Left lobe of liver (tissue), 2 donors: ENCODE data around the gene SOX6. TPM values are rescaled to one million over a fixed set of nuclear protein-coding genes. Genes with fewer than 3 reads are reported as not detected.
A peak's percentile ranks its signal among the peaks of the same experiment; 100 is the strongest.

ENCODE experiments used
- ATAC-seq: fragments of 200-7000 bp; cut with Tn5 transposase; one replicate; pipeline ENCODE4 v1.9.1; 2020; ENCODE audit warnings: mild to moderate bottlenecking, moderate library complexity
- DNase-seq: peaks from one replicate; pipeline ENCODE4 v3.0.0-alpha.2; 2020; ENCODE audit warnings: low spot score
- total RNA-seq: library from RNA; stranded (reverse); gene quantifications from one replicate; pipeline ENCODE4 v1.2.1, GENCODE V29; 2021
- donor health status: DM: no; HTN: no; CAD: no; lungs with moderate emphysema.
- donor health status: DM: no; HTN: yes; CAD: no.

The SOX6 gene
- total RNA-seq, 1 donor from 2014 or later = 14.1 TPM

DNA sequence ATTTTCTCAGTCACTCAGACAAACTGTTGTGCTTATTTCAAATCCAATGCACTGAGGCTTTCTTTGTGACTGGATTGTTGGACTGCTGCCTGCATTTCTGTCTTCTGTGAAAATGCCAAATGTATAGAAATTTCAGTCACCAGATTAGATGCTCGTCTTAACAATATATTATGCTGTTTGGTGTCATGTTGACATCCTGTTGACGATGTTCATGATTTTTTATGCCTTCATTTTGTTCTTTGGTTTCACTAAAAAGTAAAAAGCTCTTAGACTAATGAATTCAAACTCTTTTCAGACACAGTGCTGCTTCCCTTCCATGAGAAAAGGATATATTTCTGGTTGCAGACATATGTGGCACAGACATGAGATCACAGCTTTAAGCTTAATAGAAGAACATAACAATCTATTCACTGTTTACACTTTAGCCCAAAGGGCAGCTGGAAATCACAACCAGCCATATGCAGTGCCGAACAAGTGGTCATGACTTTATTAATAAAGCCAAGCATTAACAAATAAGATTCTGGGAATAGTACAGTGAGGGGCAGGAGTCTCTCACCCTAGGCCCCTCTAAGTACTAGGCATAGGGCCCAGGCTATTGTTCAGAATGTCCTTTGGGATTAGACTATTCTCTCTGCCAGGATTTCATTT lies 9.4 kb upstream of the SOX6 start:
- ATAC-seq (no peak), DNase-seq (no peak)

DNA sequence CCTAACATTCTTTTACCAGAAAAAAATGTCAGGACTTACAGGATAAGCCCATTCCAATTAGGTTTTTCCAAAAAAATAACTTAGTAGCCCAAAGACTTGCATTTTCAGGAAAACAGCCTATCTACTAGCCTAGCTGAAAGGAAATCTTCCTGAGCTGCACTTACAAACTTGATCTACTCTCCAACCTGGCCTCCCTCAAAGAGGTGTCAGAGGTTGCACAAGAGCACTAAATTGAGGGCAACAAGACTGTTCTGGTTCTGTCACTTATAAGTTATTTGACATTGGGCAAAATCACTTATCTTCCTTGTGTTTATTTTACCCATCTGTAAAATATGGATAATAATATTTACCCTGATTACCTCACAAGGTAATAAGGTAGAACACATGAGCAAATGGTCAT lies 7.9 kb upstream of the SOX6 start:
- no peak for DNase-seq
- ATAC-seq = no peak

DNA sequence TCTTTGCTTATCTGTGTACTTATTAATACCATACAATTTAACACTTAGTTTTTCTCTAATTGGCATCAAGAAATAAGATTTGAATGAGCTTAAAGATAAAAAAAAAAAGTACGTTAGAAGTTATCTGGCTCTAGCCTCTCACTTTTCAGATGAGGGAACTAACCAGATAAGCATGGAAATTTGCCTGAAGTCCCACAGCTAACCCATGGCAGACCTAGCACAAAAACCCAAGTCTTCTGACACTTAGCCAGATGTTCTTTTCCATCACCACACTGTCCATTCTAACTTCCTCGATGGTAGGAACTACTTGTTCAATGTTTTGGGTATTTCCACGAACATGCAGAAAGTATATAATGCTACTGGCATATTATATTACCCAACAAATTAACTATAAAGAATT lies 7.4 kb upstream of the SOX6 start:
- DNase-seq = no peak
- no peak for ATAC-seq

GRCh38 chr11:16361108-16361865 lies 4.9 kb upstream of the SOX6 start:
- DNase-seq = no peak
- no peak for ATAC-seq

DNA sequence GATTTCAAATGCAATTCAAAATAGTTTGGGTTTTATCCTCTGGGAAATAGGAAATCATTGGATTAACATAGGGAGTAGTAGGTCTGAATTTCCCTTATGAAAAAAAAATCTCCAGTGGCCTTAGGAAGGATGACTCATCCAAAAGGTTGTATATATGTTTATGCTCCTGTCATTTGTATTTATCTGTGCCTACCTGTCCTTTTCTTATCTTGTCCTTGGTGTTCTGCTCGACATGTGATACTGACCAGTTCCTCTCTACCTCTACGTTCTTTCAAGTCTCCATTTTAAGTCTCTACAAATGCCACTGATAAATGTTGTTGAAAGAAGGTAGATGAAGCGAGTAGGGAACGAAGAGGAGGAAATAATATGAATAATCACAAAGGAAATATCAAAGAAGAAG lies 3.0 kb upstream of the SOX6 start:
- no peak for ATAC-seq

DNA sequence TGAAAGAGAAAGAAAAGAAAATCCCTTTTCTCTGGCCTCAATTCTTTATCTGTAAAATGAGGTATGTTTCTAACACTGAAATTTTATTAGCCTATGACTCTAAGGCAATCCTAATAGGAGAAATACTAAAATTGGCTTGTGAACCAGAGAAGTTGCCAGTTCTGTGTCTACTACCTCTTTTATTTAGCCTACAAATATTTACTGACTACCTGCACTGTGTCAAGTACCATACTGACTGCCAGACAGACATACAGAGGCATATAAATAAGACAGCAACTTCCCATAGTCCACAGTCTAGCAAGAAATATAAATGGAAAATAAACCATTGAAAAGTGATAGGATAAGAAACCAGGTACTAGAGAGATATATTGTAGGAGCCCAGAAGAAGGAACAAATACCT lies 2.4 kb upstream of the SOX6 start:
- ATAC-seq (peak; percentile 89), DNase-seq (no peak)

More for the DNA sequence above, 3.0 kb upstream of the SOX6 start:
- DNase-seq = no peak

DNA sequence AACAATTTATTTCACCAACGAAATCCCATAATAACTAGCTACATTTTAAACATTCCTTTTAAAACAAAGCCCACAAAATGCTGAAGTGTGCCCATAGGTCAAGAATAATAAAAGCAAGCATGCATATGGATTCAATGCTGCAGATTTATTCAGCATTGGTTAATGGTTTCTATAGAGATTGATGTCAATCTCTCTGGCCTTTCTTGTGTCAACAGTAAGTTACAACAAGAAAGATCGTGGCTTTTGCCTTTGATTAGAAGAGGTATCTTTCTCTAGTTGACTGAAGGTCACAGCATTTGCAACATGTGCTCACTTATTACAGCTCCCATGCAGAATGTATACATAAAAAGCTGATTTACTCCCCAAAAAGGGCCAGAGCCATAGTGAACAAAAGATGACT lies 1.4 kb upstream of the SOX6 start:
- ATAC-seq (no peak), DNase-seq (no peak)

DNA sequence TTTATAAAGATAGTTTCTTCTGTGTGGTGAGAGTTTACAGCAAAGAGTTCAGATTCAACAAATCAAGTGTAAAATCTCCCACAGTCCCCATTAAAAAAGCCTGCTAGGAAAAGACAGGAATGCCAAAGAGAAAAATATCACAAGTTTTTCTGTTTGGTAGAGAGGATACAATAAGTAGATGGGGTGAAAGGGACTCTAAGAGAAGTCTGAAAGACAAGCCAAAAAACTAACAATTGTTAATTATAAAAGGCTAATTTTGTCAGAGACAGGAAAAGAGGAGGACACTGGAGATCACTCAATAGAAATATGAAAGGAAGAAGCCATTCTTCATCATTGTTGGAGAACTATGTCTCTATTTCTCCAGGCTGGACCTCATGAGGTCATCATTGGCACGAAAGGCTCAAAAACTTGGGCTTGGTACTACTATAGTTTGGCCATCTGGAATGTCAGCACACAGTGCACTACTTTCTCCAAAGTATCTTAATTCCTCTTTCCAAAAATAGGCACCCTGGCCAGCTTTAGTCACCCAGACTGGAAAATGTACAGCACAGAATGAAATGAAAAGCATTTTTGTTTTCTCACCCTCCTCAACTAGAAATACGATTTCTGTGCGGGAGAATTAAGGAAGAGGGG lies 531 bp upstream of the SOX6 start:
- DNase-seq = no peak
- ATAC-seq = no peak

DNA sequence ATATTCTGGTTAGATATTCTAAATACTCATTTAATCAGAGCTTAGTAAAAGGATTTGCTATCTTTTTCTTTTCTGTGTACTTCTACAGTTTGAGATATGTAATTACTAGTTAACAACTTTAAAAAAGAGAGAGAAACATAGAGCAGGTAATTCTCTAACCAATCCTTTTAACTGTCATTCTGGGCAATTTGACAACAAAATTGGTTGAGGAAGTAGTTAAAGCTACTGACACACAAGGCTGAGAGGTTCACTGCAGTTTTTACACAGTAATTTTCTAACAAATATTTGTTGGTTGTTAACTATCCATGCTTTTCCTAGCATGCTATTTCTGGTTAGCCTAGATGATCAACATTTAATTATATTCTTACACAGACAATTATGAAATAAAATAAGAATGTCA lies 3.6 kb downstream of the SOX6 start:
- DNase-seq (no peak), ATAC-seq (no peak)

- DNase-seq (no peak), ATAC-seq (no peak)
These were observed 6.2 kb downstream of the SOX6 start for GRCh38 chr11:16350125-16350524.

DNA sequence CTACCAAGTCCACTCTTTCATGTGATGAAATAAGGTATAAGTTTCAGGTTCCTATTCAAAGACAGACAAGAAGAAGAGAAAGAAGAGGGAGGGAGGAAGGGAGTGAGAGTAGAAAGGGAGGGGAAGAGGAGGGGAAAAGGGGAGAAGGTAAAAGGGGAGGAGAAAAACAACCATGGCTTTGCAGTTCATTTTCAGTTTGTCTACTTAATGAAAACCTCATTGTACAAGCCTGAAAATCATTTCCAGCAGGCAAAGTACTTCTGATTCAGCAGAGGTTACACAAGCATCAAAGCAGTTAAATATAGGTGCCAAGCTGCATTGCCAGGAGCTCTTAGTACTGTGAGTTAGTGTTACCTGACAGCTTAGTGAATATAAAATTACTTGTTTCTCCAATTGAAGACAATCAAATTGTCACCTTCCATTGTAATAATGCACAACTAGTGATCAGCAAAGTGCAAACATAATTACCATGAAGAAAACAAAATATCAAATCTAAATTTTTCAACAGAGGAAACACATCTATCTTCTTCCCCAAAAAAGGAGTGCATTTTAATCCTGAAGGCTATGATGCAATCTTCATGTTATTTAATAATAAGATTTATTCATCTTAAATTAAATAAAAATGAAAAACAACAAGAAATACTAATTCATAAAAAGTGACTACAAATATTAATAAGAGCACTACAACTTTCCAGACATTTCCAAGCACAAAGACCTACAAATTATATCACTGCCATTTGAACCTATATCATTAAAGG lies 8.2 kb downstream of the SOX6 start:
- DNase-seq = no peak
- ATAC-seq = peak; percentile 96

- no peak for ATAC-seq
- DNase-seq = no peak
These were observed 9.4 kb downstream of the SOX6 start for GRCh38 chr11:16346975-16347374.

GRCh38 chr11:16341853-16342252 lies 14.5 kb downstream of the SOX6 start:
- no peak for ATAC-seq

GRCh38 chr11:16338393-16338792 lies 18.0 kb downstream of the SOX6 start:
- no peak for DNase-seq
- ATAC-seq = no peak

More at GRCh38 chr11:16341853-16342252, 14.5 kb downstream of the SOX6 start:
- DNase-seq = no peak

- DNase-seq (no peak), ATAC-seq (no peak)
These were observed 18.7 kb downstream of the SOX6 start for GRCh38 chr11:16337421-16338213.

GRCh38 chr11:16336721-16337120 lies 19.6 kb downstream of the SOX6 start:
- DNase-seq (no peak), ATAC-seq (no peak)

GRCh38 chr11:16336204-16336603 lies 20.1 kb downstream of the SOX6 start:
- ATAC-seq = no peak
- DNase-seq = no peak

- no peak for DNase-seq
These were observed 20.9 kb downstream of the SOX6 start for GRCh38 chr11:16335236-16335962.

GRCh38 chr11:16326679-16327297 lies 29.6 kb downstream of the SOX6 start:
- ATAC-seq (no peak), DNase-seq (no peak)

More at GRCh38 chr11:16335236-16335962, 20.9 kb downstream of the SOX6 start:
- peak; percentile 31 for ATAC-seq
